ENCODE data around the gene IKZF2.

DNA sequence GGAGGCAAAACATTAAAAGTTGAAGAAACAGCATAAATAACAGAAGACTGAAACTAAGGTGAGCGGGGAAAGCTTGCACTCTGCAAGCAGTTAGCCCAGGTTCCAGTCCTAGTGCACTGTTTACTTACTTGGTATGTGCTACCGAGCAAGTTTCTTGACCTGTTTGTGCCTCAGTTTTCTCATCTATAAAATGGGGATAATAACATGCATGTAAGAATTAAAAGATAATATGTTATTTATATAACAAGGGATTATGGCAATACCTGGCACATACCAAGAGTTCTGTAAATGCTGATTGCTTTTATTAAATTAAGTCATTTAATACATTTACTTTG is 37.1 kb upstream of the IKZF2 start:
- TF ChIP-seq, protein P1, sequence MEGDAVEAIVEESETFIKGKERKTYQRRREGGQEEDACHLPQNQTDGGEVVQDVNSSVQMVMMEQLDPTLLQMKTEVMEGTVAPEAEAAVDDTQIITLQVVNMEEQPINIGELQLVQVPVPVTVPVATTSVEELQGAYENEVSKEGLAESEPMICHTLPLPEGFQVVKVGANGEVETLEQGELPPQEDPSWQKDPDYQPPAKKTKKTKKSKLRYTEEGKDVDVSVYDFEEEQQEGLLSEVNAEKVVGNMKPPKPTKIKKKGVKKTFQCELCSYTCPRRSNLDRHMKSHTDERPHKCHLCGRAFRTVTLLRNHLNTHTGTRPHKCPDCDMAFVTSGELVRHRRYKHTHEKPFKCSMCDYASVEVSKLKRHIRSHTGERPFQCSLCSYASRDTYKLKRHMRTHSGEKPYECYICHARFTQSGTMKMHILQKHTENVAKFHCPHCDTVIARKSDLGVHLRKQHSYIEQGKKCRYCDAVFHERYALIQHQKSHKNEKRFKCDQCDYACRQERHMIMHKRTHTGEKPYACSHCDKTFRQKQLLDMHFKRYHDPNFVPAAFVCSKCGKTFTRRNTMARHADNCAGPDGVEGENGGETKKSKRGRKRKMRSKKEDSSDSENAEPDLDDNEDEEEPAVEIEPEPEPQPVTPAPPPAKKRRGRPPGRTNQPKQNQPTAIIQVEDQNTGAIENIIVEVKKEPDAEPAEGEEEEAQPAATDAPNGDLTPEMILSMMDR (IDR thresholded peaks at IDR 0.05), result no peak
- TF ChIP-seq ZFX (IDR thresholded peaks at IDR 0.05; ENCODE audit: borderline replicate concordance), result no peak
